Measurements from ENCODE around the gene GREB1.

DNA sequence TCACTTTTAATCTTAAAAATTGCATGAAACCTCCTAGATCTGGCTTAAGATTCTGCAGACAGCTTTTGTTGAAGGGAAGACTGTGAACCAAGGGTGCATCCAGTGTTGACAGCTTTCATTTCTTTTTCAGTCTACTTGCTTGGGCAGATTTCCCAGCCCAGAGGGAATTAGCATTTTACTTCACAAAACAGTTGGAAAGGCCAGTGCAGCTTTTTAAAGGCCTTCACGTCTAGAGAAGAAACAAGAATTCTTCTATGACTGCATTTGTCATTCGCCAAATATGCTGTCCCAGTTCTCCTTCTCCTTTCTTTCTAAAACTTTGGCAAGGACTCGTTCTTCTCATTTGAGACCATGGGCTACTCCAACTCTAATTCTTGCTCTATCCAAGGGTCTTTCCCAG is 118.7 kb downstream of the GREB1 start:
- TF ChIP-seq POLR2A (IDR thresholded peaks at IDR 0.05), result no peak
- TF ChIP-seq POLR2AphosphoS5 (IDR thresholded peaks at IDR 0.05), result no peak
- TF ChIP-seq, protein P1, sequence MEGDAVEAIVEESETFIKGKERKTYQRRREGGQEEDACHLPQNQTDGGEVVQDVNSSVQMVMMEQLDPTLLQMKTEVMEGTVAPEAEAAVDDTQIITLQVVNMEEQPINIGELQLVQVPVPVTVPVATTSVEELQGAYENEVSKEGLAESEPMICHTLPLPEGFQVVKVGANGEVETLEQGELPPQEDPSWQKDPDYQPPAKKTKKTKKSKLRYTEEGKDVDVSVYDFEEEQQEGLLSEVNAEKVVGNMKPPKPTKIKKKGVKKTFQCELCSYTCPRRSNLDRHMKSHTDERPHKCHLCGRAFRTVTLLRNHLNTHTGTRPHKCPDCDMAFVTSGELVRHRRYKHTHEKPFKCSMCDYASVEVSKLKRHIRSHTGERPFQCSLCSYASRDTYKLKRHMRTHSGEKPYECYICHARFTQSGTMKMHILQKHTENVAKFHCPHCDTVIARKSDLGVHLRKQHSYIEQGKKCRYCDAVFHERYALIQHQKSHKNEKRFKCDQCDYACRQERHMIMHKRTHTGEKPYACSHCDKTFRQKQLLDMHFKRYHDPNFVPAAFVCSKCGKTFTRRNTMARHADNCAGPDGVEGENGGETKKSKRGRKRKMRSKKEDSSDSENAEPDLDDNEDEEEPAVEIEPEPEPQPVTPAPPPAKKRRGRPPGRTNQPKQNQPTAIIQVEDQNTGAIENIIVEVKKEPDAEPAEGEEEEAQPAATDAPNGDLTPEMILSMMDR (IDR thresholded peaks at IDR 0.05), result no peak
- TF ChIP-seq EP300 (IDR thresholded peaks at IDR 0.05), result no peak

Measured in upper lobe of left lung (tissue), 4 donors.